Measurements from ENCODE around the gene BHLHE40.
A peak's percentile ranks its signal among the peaks of the same experiment; 100 is the strongest.

BHLHE40 gene

GRCh38 chr3:4985330-4986174 lies 6.3 kb downstream of the BHLHE40 start:
- no peak for DNase-seq

- no peak for DNase-seq
Observed at GRCh38 chr3:4986175-4986781, 7.0 kb downstream of the BHLHE40 start.

- DNase-seq: peak; percentile 80
Observed at GRCh38 chr3:4986782-4987537, 7.7 kb downstream of the BHLHE40 start.

GRCh38 chr3:4987538-4988296 lies 8.5 kb downstream of the BHLHE40 start:
- DNase-seq: no peak

GRCh38 chr3:4988983-4989834 lies 10.0 kb downstream of the BHLHE40 start:
- no peak for DNase-seq

- no peak for DNase-seq
Observed at GRCh38 chr3:4990069-4990468, 10.8 kb downstream of the BHLHE40 start.

GRCh38 chr3:4992118-4992517 lies 12.9 kb downstream of the BHLHE40 start:
- DNase-seq: no peak

GRCh38 chr3:4993276-4994143 lies 14.3 kb downstream of the BHLHE40 start:
- no peak for DNase-seq

- no peak for DNase-seq
Observed at GRCh38 chr3:4994144-4994730, 15.0 kb downstream of the BHLHE40 start.

- DNase-seq: no peak
Observed at GRCh38 chr3:4994823-4995499, 15.7 kb downstream of the BHLHE40 start.

GRCh38 chr3:4995500-4996053 lies 16.3 kb downstream of the BHLHE40 start:
- no peak for DNase-seq

GRCh38 chr3:4996223-4996765 lies 17.1 kb downstream of the BHLHE40 start:
- DNase-seq: no peak

GRCh38 chr3:4996771-4997291 lies 17.6 kb downstream of the BHLHE40 start:
- no peak for DNase-seq

- no peak for DNase-seq
Observed at GRCh38 chr3:4997946-4998345, 18.7 kb downstream of the BHLHE40 start.

- DNase-seq: no peak
Observed at GRCh38 chr3:4999531-5000184, 20.4 kb downstream of the BHLHE40 start.

GRCh38 chr3:5001135-5001534 lies 21.9 kb downstream of the BHLHE40 start:
- DNase-seq: no peak

- no peak for DNase-seq
Observed at GRCh38 chr3:5001805-5002173, 22.6 kb downstream of the BHLHE40 start.

GRCh38 chr3:5002174-5002870 lies 23.1 kb downstream of the BHLHE40 start:
- no peak for DNase-seq
